Liver (tissue), 9 donors: ENCODE results near the gene KIR3DL2. TPM values are rescaled to one million over a fixed set of nuclear protein-coding genes. Genes with fewer than 3 reads are reported as not detected.

Experiments
- DNase-seq: peaks from one replicate; pipeline ENCODE4 v3.0.0-alpha.2; 2017; ENCODE audit warnings: low spot score
- H3K27ac ChIP-seq, 2 donors: one replicate each; pipeline ENCODE4 v1.7.0; 2013; ENCODE audit warnings: inconsistent platforms in 2 of 2, low read length in 2 of 2, control low read depth in 1 of 2, low read depth in 1 of 2, mild to moderate bottlenecking in 1 of 2
- H3K27me3 ChIP-seq, 4 donors: one replicate each; pipeline versions ENCODE4 v1.6.1 to v1.7.0; 2013; ENCODE audit warnings: low read length in 3 of 4, inconsistent platforms in 1 of 4, mild to moderate bottlenecking in 1 of 4, moderate library complexity in 1 of 4; ENCODE audit not compliant: control insufficient read depth in 4 of 4, insufficient read depth in 4 of 4
- H3K36me3 ChIP-seq, 4 donors: one replicate each; pipeline versions ENCODE4 v1.6.1 to v1.7.0; 2013; ENCODE audit warnings: low read length in 3 of 4, mild to moderate bottlenecking in 3 of 4, low read depth in 1 of 4, moderate library complexity in 1 of 4; ENCODE audit not compliant: control insufficient read depth in 4 of 4, insufficient read depth in 3 of 4
- H3K4me1 ChIP-seq, 4 donors: one replicate each; pipeline versions ENCODE4 v1.6.1 to v1.7.0; 2013; ENCODE audit warnings: low read length in 3 of 4, mild to moderate bottlenecking in 3 of 4, moderate library complexity in 1 of 4; ENCODE audit not compliant: control insufficient read depth in 4 of 4, insufficient read depth in 4 of 4
- H3K4me3 ChIP-seq, 3 donors: one replicate each; pipeline versions ENCODE4 v1.6.1 to v1.7.0; 2013; ENCODE audit warnings: low read length in 3 of 3, control low read depth in 1 of 3, low read depth in 1 of 3, mild to moderate bottlenecking in 1 of 3
- H3K9ac ChIP-seq, 2 donors: one replicate each; pipeline ENCODE4 v1.7.0; 2013; ENCODE audit warnings: low read length in 2 of 2, mild to moderate bottlenecking in 2 of 2, moderate library complexity in 2 of 2, control low read depth in 1 of 2, low read depth in 1 of 2
- H3K9me3 ChIP-seq, 4 donors: one replicate each; pipeline versions ENCODE4 v1.6.1 to v1.7.0; 2013; ENCODE audit warnings: low read length in 3 of 4; ENCODE audit not compliant: control insufficient read depth in 4 of 4
- ATF3 ChIP-seq: IDR thresholded peaks from 2 replicates; pipeline ENCODE4 v1.6.1; 2016; ENCODE audit warnings: antibody characterized with exemption
- CTCF ChIP-seq: fragments of 150-350 bp; IDR thresholded peaks from 2 replicates; pipeline ENCODE4 v1.5.1; 2017; ENCODE audit warnings: improper control_type of control experiment, low read depth, low read length; ENCODE audit not compliant: missing input control
- EGR1 ChIP-seq, 2 donors: IDR thresholded peaks; 2 replicates each; pipeline ENCODE4 v1.6.1; 2016 to 2018; ENCODE audit warnings: antibody characterized with exemption in 2 of 2, low read depth in 2 of 2
- FOXA1 ChIP-seq: IDR thresholded peaks from 2 replicates; pipeline ENCODE4 v1.6.1; 2016; ENCODE audit warnings: antibody characterized with exemption
- FOXA2 ChIP-seq: IDR thresholded peaks from 2 replicates; pipeline ENCODE4 v1.6.1; 2016; ENCODE audit warnings: antibody characterized with exemption
- GABPA ChIP-seq, 2 donors: IDR thresholded peaks in 1 of 2; conservative IDR thresholded peaks in 1 of 2; 2 replicates each; pipeline ENCODE4 v1.6.1; 2016; ENCODE audit warnings: antibody characterized with exemption in 2 of 2, mild to moderate bottlenecking in 1 of 2, moderate library complexity in 1 of 2
- HNF4A ChIP-seq, 2 donors: conservative IDR thresholded peaks; 2 replicates each; pipeline ENCODE4 v1.6.1; 2016; ENCODE audit warnings: antibody characterized with exemption in 2 of 2, mild to moderate bottlenecking in 2 of 2
- HNF4G ChIP-seq: IDR thresholded peaks from 2 replicates; pipeline ENCODE4 v1.6.1; 2016; ENCODE audit warnings: antibody characterized with exemption
- JUND ChIP-seq, 2 donors: IDR thresholded peaks; 2 replicates each; pipeline ENCODE4 v1.6.1; 2016; ENCODE audit warnings: antibody characterized with exemption in 2 of 2
- MAX ChIP-seq: IDR thresholded peaks from 2 replicates; pipeline ENCODE4 v1.6.1; 2016; ENCODE audit warnings: antibody characterized with exemption
- NR2F2 ChIP-seq: IDR thresholded peaks from 2 replicates; pipeline ENCODE4 v1.6.1; 2016; ENCODE audit warnings: antibody characterized with exemption
- RAD21 ChIP-seq, 2 donors: IDR thresholded peaks; 2 replicates each; pipeline ENCODE4 v1.6.1; 2016; ENCODE audit warnings: antibody characterized with exemption in 2 of 2, mild to moderate bottlenecking in 2 of 2
- REST ChIP-seq: IDR thresholded peaks from 2 replicates; pipeline ENCODE4 v1.6.1; 2016; ENCODE audit warnings: antibody characterized with exemption, mild to moderate bottlenecking
- RXRA ChIP-seq, 2 donors: IDR thresholded peaks; 2 replicates each; pipeline ENCODE4 v1.6.1; 2017 to 2018; ENCODE audit warnings: antibody characterized with exemption in 2 of 2, mild to moderate bottlenecking in 1 of 2
- SP1 ChIP-seq: IDR thresholded peaks from 2 replicates; pipeline ENCODE4 v1.6.1; 2018; ENCODE audit warnings: antibody characterized with exemption, mild to moderate bottlenecking
- TAF1 ChIP-seq: conservative IDR thresholded peaks from 2 replicates; pipeline ENCODE4 v1.6.1; 2016; ENCODE audit warnings: antibody characterized with exemption, mild to moderate bottlenecking
- YY1 ChIP-seq: IDR thresholded peaks from 2 replicates; pipeline ENCODE4 v1.6.1; 2016; ENCODE audit warnings: antibody characterized with exemption, mild to moderate bottlenecking
- ZBTB33 ChIP-seq: IDR thresholded peaks from 2 replicates; pipeline ENCODE4 v1.6.1; 2016; ENCODE audit warnings: antibody characterized with exemption
- WGBS: extraction: QIAGEN DNeasy Blood & Tissue Kit; methylation state at CpG from one replicate; pipeline ENCODE4 v1.1.7; 2013; 5-methylcytosine and 5-hydroxymethylcytosine counted together
- polyA plus RNA-seq, 2 donors: library from polyadenylated mRNA; stranded (reverse) in 1 of 2; unstranded in 1 of 2; fragments of 200-250 nt in 1 of 2; fragments of >200 nt in 1 of 2; fragmentation: Nextera tagmentation in 1 of 2; extraction: Ambion mirVana in 1 of 2; gene quantifications; one replicate each; pipeline versions ENCODE4 v1.2.1 to v1.2.3, GENCODE V29; 2013 to 2015
- total RNA-seq, 2 donors: library from RNA; depleted of rRNA; stranded (reverse); fragments of >200 nt; gene quantifications; one replicate each; pipeline ENCODE4 v1.2.3, GENCODE V29; 2014
- donor health status: healthy.
- donor health status: healthy.
- donor health status: healthy.
- donor health status: healthy.
- donor health status: healthy.

The KIR3DL2 gene
- total and polyA plus RNA-seq, 4 donors = 0.08 TPM; not detected in 3

- H3K4me3 ChIP-seq = no peak overlapping the region
- no peaks in the 10 kb centered on the region for H3K4me1 ChIP-seq
- H3K27me3 ChIP-seq = no peaks in the 10 kb centered on the region
- H3K27ac ChIP-seq = no peak overlapping the region
- DNase-seq = no peak
- no peaks in the 10 kb centered on the region for H3K36me3 ChIP-seq
- 85% methylated on average over 3 of the region's 3 CpGs for WGBS
- H3K9me3 ChIP-seq = no peaks in the 10 kb centered on the region
- TF ChIP-seq TAF1 = no peak
- no peak for TF ChIP-seq HNF4A (conservative IDR thresholded peaks at IDR 0.05)
- TF ChIP-seq REST = no peak
- no peak for TF ChIP-seq RAD21 (IDR thresholded peaks at IDR 0.05)
- TF ChIP-seq ZBTB33 = no peak
- no peak for TF ChIP-seq HNF4G
- no peak for TF ChIP-seq MAX
- TF ChIP-seq YY1 = no peak
- no peak for TF ChIP-seq FOXA1
- TF ChIP-seq RXRA (IDR thresholded peaks at IDR 0.05) = no peak
- TF ChIP-seq NR2F2 = no peak
- no peak for TF ChIP-seq SP1
- TF ChIP-seq JUND (IDR thresholded peaks at IDR 0.05) = no peak
- TF ChIP-seq CTCF = no peak
- TF ChIP-seq GABPA (IDR thresholded peaks at IDR 0.05 in 1 of 2, conservative IDR thresholded peaks at IDR 0.05 in 1 of 2) = no peak
- TF ChIP-seq FOXA2 = no peak
- no peak for TF ChIP-seq EGR1 (IDR thresholded peaks at IDR 0.05; ENCODE audit: low read depth in 2 of 2)
- no peak for TF ChIP-seq ATF3
- H3K9ac ChIP-seq = no peak overlapping the region
Observed at GRCh38 chr19:54902061-54902460, 51.8 kb downstream of the KIR3DL2 start.

GRCh38 chr19:54903303-54903702 lies 53.1 kb downstream of the KIR3DL2 start:
- Histone ChIP-seq H3K36me3 (no peaks in the 10 kb centered on the region), H3K27ac (no peak overlapping the region), H3K4me3 (no peak overlapping the region), H3K27me3 (no peaks in the 10 kb centered on the region), H3K9me3 (no peaks in the 10 kb centered on the region), H3K4me1 (no peaks in the 10 kb centered on the region), H3K9ac (no peak overlapping the region)
- no peak for DNase-seq
- 91% methylated on average over 6 of the region's 6 CpGs for WGBS
- no peak for TF ChIP-seq HNF4G
- TF ChIP-seq RXRA (IDR thresholded peaks at IDR 0.05) = no peak
- no peak for TF ChIP-seq YY1
- no peak for TF ChIP-seq FOXA1
- TF ChIP-seq HNF4A (conservative IDR thresholded peaks at IDR 0.05) = no peak
- no peak for TF ChIP-seq ATF3
- TF ChIP-seq NR2F2 = no peak
- no peak for TF ChIP-seq JUND (IDR thresholded peaks at IDR 0.05)
- no peak for TF ChIP-seq EGR1 (IDR thresholded peaks at IDR 0.05; ENCODE audit: low read depth in 2 of 2)
- TF ChIP-seq CTCF = no peak
- no peak for TF ChIP-seq FOXA2
- TF ChIP-seq ZBTB33 = no peak
- no peak for TF ChIP-seq RAD21 (IDR thresholded peaks at IDR 0.05)
